Measurements from ENCODE around the gene MTFP1. TPM values are rescaled to one million over a fixed set of nuclear protein-coding genes. Genes with fewer than 3 reads are reported as not detected.

Gene MTFP1
- total and polyA plus RNA-seq, 2 donors (not counting 1 experiment from before 2014, with no cell fraction given) = 11.8 to 18.4 TPM

DNA sequence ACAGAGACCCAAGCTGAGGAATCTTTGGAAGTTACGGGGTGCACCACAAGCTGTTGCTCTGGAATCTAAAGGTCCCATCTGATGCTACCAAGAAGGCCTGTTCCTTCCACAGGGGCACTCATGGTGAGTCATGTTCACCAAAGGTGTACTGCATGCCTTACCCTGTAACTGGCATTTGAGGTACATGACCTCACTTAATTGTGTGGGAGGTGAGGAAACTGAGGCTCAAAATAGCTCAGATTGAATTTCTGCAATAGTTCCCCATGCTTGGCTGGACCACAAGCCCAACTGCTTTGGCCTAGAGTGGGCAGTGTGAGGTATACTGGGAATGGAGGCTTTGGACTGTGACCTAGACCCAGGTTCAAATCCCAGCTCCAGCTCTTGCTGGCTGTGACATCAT is 8.2 kb downstream of the MTFP1 start:
- no peak overlapping the region for H3K27ac Mint-ChIP-seq
- no peak overlapping the region for H3K4me2 ChIP-seq (replicated peaks; ENCODE audit: low read depth, low read length, poor library complexity, severe bottlenecking)

DNA sequence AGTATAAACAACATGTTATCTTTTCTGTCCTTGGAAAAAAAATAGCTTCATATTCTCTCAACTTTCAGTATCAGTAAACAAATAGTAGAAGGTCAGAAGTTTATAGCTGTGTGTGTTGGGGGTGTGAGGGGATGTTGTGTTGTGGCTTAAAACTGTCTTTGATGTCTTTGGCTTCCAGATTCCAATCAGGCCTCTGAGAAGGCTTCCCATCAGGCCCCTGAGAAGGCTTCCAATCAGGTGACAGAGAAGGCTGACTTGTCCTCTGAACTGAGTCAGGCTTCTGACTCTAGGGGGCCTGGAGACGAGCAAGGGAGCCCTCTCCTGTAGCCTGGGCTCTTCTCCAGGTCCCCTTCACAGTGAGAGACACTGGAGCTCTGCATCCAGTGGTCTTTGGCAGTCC is 9.3 kb downstream of the MTFP1 start:
- H3K27ac Mint-ChIP-seq = peak overlapping the region; percentile 38
- intact Hi-C loops (cut with micrococcal nuclease) = no loop called here

More for the DNA sequence above, 8.2 kb downstream of the MTFP1 start:
- CTCF ChIA-PET = interaction anchor here (1.0 to 1.4 kb wide), 3 partner anchors 43 to 146 kb away, joined by 3 to 6 read pairs (median 3); partner anchors contain the start of gene RNF215
- ATAC-seq (ENCODE audit: low read depth) (no peak), DNase-seq (no peak)
- intact Hi-C loops (cut with micrococcal nuclease) = no loop called here
- no peak for TF ChIP-seq EZH2 (IDR thresholded peaks at IDR 0.05; ENCODE audit: borderline replicate concordance, insufficient read depth, low read depth, low read length, poor library complexity, severe bottlenecking)
- TF ChIP-seq, protein P1, sequence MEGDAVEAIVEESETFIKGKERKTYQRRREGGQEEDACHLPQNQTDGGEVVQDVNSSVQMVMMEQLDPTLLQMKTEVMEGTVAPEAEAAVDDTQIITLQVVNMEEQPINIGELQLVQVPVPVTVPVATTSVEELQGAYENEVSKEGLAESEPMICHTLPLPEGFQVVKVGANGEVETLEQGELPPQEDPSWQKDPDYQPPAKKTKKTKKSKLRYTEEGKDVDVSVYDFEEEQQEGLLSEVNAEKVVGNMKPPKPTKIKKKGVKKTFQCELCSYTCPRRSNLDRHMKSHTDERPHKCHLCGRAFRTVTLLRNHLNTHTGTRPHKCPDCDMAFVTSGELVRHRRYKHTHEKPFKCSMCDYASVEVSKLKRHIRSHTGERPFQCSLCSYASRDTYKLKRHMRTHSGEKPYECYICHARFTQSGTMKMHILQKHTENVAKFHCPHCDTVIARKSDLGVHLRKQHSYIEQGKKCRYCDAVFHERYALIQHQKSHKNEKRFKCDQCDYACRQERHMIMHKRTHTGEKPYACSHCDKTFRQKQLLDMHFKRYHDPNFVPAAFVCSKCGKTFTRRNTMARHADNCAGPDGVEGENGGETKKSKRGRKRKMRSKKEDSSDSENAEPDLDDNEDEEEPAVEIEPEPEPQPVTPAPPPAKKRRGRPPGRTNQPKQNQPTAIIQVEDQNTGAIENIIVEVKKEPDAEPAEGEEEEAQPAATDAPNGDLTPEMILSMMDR (IDR thresholded peaks at IDR 0.05) = no peak
- H3K4me1 Mint-ChIP-seq = peaks cover 14% of the 10 kb centered on the region
- no peaks in the 10 kb centered on the region for H3K79me2 ChIP-seq (ENCODE audit: control insufficient read depth, insufficient read depth, low read length)
- H3K9me3 ChIP-seq (ENCODE audit: control extremely low read depth in 1 of 3, control insufficient read depth in 2 of 3, insufficient read depth in 1 of 3, low read length in 2 of 3) = peaks cover 0 to 28% (median 16%) of the 10 kb centered on the region in 3 donors
- H3K4me3 Mint-ChIP-seq = no peak overlapping the region
- H2AFZ ChIP-seq (ENCODE audit: insufficient read depth, low read depth, low read length, poor library complexity, severe bottlenecking) = no peak overlapping the region
- H3K9me3 Mint-ChIP-seq (ENCODE audit: insufficient read depth) = peaks cover 10% of the 10 kb centered on the region
- H3K4me3 ChIP-seq (ENCODE audit: control extremely low read depth in 1 of 5, extremely low read depth in 1 of 5, insufficient read depth in 1 of 5, low read depth in 2 of 5, low read length in 4 of 5) = no peak overlapping the region
- H3K36me3 ChIP-seq (replicated peaks in 1 of 2; ENCODE audit: control extremely low read depth in 1 of 2, control insufficient read depth in 1 of 2, extremely low read depth in 1 of 2, insufficient read depth in 2 of 2, low read length in 1 of 2) = no peaks in the 10 kb centered on the region
- 83% methylated on average over 1 of the region's 1 CpG for WGBS (ENCODE audit: insufficient coverage)
- no peak overlapping the region for H3K9ac ChIP-seq (ENCODE audit: low read length)
- no peaks in the 10 kb centered on the region for H4K20me1 ChIP-seq (ENCODE audit: control insufficient read depth, insufficient read depth, low read length, poor library complexity, severe bottlenecking)
- H3K27me3 ChIP-seq (replicated peaks in 1 of 4; ENCODE audit: control extremely low read depth in 1 of 4, control insufficient read depth in 3 of 4, insufficient read depth in 4 of 4, low read length in 3 of 4) = peaks cover 0 to 8% (median 0%) of the 10 kb centered on the region in 4 experiments
- no peak overlapping the region for H3K27ac ChIP-seq (ENCODE audit: low read length in 2 of 2)
- peaks cover 7% of the 10 kb centered on the region for H3K27me3 Mint-ChIP-seq
- POLR2A ChIA-PET = interaction anchor here (0.6 kb wide), 1 partner anchor 117 kb away, joined by 4 read pairs; no protein-coding TSS in a partner anchor
- peaks cover 8 to 16% of the 10 kb centered on the region in 2 donors for H3K4me1 ChIP-seq (ENCODE audit: control insufficient read depth in 2 of 2, insufficient read depth in 2 of 2, low read length in 2 of 2)

More for the DNA sequence above, 9.3 kb downstream of the MTFP1 start:
- Histone ChIP-seq H2AFZ (ENCODE audit: insufficient read depth, low read depth, low read length, poor library complexity, severe bottlenecking) (peak overlapping the region; percentile 71), H3K36me3 (replicated peaks in 1 of 2; ENCODE audit: control extremely low read depth in 1 of 2, control insufficient read depth in 1 of 2, extremely low read depth in 1 of 2, insufficient read depth in 2 of 2, low read length in 1 of 2) (no peaks in the 10 kb centered on the region), H3K9ac (ENCODE audit: low read length) (no peak overlapping the region), H4K20me1 (ENCODE audit: control insufficient read depth, insufficient read depth, low read length, poor library complexity, severe bottlenecking) (no peaks in the 10 kb centered on the region), H3K4me2 (replicated peaks; ENCODE audit: low read depth, low read length, poor library complexity, severe bottlenecking) (peak overlapping the region; percentile 47), H3K27me3 (replicated peaks in 1 of 4; ENCODE audit: control extremely low read depth in 1 of 4, control insufficient read depth in 3 of 4, insufficient read depth in 4 of 4, low read length in 3 of 4) (peaks cover 0 to 10% (median under 1%) of the 10 kb centered on the region in 4 experiments), H3K4me3 (ENCODE audit: control extremely low read depth in 1 of 5, extremely low read depth in 1 of 5, insufficient read depth in 1 of 5, low read depth in 2 of 5, low read length in 4 of 5) (no peak overlapping the region), H3K9me3 (ENCODE audit: control extremely low read depth in 1 of 3, control insufficient read depth in 2 of 3, insufficient read depth in 1 of 3, low read length in 2 of 3) (peaks cover 0 to 28% (median 16%) of the 10 kb centered on the region in 3 donors), H3K4me1 (ENCODE audit: control insufficient read depth in 2 of 2, insufficient read depth in 2 of 2, low read length in 2 of 2) (peaks cover 8 to 16% of the 10 kb centered on the region in 2 donors), H3K27ac (ENCODE audit: low read length in 2 of 2) (peak overlapping the region; percentile 68 to 77), H3K79me2 (ENCODE audit: control insufficient read depth, insufficient read depth, low read length) (no peaks in the 10 kb centered on the region)
- ATAC-seq (ENCODE audit: low read depth) (no peak), DNase-seq (no peak)
- ChIA-PET CTCF (interaction anchor here (0.7 to 2.7 kb wide), 3 partner anchors 10 to 147 kb away, joined by 3 to 10 read pairs (median 3); partner anchors contain the start of genes MTFP1 and RNF215), POLR2A (interaction anchor here (1.0 kb wide), 1 partner anchor 10 kb away, joined by 4 read pairs; no protein-coding TSS in a partner anchor)
- WGBS (ENCODE audit: insufficient coverage) = 78% methylated on average over 1 of the region's 1 CpG
- peaks cover 10% of the 10 kb centered on the region for H3K9me3 Mint-ChIP-seq (ENCODE audit: insufficient read depth)
- peak overlapping the region; percentile 32 for H3K4me3 Mint-ChIP-seq
- peaks cover 14% of the 10 kb centered on the region for H3K4me1 Mint-ChIP-seq
- TF ChIP-seq, protein P1 (IDR thresholded peaks at IDR 0.05) = no peak
- TF ChIP-seq EZH2 (IDR thresholded peaks at IDR 0.05; ENCODE audit: borderline replicate concordance, insufficient read depth, low read depth, low read length, poor library complexity, severe bottlenecking) = no peak
- peaks cover 12% of the 10 kb centered on the region for H3K27me3 Mint-ChIP-seq

Data from B cell (primary cell).